HG02588 (cell line): Measurements from ENCODE around the gene SLC25A5.
"Not testable (repeated sequence)": the region's sequence is repeated elsewhere in the genome, so short reads cannot be mapped to it uniquely, and the experiment has no call there.

Experiments
- ATAC-seq: cut with Tn5 transposase; IDR thresholded peaks from one replicate; pipeline ENCODE4 v1.9.1; 2021; ENCODE audit warnings: mild to moderate bottlenecking, moderate library complexity; ENCODE audit not compliant: unreplicated experiment

The SLC25A5 gene

DNA sequence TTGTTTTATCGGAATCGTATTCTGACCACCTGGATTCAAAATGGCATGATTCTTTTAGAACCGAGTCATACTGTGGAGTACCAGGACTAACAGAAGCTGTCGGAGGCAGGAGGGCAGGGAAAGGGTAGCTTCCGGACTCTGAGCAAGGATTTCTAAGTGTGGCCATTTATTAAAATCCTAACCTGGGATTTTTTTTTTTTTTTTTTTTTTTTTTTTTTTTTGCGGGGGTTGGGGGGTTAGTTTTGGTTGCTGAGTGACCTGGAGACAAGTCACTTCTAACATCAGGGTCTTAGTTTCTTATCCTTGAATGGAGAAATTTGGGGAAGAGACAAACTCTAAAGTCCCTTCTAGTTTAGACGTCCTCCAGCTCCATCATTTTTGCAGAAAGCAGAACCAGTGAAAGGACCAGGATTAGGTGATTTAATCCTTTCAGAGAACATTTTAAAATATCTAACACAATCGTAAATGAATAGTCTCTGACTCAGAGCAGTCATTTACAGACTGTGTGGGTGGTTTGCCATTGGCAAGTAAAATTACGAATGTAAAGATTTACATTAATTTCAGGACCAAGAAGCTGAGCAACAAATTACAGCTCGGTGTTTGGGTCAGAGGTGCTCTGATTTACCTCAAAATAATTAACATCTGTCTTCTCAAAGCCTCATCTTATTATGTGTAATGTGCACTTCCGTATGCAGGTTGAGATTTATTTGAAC is 7.3 kb downstream of the SLC25A5 start:
- ATAC-seq = no peak

DNA sequence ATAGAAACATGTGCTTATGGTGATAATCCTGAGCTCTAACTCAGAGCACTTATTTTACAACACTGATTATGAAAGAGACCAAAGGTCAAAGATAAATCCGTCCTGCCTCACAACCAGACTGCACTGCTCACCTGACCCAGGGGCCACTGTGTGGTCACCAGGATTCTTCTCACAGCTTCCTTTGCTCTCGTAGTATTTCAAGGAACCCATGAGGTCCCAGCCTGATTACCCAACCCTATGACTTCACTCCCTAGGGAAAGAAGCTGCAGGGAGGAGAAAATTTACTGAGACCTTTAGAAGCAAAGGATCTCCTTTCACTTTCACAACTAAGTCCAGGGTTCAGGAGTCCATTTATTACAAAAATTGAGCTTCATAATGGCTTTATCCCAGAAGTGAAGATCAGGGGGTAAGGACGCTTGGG is 9.6 kb downstream of the SLC25A5 start:
- ATAC-seq = no peak

GRCh38 chrX:119478504-119478903 is 10.3 kb downstream of the SLC25A5 start:
- ATAC-seq = no peak

DNA sequence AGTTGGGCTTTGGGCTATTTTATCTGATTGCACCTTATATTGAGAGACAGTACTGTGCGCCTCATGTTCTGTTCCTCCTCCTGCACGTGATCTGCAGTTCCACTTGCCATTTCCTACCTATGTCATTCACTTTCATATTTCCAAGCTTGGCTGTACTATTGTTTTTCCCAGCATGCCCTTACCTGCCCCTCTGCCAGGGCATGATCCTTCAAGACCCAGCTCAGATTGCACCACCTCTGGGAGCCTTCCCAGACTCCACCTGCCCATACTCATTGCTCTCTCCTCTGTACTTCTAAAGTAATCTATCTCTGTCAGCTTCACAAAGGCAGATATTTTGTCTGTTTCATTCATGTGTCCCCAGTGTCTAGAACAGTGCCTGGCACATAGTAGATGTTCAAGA is 11.6 kb downstream of the SLC25A5 start:
- ATAC-seq = no peak

DNA sequence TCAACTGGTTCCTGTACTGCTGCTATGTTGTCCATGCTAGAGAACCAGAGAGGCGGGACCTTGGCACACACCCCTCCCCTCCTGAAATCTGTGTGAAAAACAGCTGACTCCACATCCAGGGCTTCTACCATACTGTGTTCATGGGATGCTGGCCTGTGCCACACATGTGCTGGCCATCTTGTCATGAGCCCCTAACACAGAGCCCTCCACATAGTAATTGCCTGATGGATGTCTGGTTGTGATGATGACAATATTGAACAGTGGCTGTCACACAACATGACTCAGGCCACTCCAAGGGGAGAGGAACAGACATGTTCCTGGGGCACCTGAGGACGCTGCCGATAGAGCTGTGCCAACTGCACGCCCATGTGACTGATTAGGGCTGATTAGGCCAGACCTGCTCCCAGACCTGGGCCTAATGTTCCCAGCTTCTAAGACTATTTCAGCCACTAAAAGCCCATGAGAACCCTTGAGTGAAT is 13.1 kb downstream of the SLC25A5 start:
- no peak for ATAC-seq

GRCh38 chrX:119482041-119482440 is 13.8 kb downstream of the SLC25A5 start:
- peak; percentile 17 for ATAC-seq

DNA sequence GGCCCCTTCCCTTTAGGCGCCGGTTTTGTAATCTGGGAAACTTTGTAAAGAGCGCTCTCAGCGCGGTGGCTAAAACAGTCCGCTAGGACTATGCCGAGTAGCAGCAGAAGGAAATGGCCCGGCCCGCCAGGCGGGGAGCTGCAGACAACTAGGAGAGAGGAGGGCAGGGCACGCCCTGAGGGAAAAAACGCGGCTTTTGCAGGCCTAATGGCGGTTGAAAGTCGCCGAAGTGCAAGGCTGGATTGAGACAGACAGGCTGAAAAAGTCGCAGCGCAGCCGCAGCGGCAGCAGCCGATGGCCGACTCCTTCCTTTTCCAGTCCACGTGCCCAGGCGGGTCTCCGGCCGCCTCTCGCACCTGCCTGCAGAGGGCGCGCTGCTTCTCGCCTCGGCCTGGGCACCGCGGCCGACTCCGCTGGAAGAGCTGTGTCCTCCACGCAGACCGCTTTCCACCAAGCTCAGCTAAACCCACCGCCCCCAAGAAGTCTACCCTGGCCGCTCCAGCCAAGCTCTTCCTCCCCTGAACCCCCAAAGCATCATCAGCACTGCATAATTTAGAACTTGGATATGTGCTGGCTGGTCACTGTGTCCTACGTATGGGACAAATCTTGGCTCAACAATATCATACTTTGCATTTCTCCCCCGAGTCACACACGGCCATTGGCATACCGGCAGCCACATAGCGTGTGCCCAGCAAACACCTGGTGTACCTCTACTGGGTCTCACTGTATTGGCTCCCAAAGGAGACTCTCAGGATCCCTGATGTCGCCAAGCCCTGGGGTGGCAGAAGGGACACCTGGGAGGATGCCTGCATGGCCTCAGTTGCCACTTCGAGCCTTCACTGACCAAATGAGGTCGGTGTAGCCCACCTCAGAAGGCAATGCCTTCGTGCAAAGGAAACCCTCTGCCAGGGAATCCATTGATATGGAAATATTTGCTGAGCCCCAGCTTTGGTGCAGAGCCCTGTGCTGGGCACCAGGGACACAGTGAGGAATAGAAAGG is 14.5 kb downstream of the SLC25A5 start:
- peak; percentile 89 for ATAC-seq

DNA sequence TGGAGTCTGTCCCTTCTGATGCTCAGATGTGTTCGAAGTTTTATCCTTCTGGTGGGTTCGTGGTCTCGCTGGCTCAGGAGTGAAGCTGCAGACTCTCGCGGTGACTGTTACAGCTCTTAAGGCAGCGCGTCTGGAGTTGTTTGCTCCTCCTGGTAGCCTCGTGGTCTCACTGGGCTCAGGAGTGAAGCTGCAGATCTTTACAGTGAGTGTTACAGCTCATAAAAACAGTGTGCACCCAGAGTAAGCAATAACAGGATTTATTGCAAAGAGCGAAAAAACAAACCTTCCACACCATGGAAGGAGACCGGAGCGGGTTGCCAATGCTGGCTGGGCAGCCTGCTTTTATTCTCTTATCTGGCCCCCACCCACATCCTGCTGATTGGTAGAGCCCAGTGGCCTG is 18.5 kb downstream of the SLC25A5 start:
- ATAC-seq = no peak

GRCh38 chrX:119487766-119488165 is 19.5 kb downstream of the SLC25A5 start:
- not testable (repeated sequence) for ATAC-seq

DNA sequence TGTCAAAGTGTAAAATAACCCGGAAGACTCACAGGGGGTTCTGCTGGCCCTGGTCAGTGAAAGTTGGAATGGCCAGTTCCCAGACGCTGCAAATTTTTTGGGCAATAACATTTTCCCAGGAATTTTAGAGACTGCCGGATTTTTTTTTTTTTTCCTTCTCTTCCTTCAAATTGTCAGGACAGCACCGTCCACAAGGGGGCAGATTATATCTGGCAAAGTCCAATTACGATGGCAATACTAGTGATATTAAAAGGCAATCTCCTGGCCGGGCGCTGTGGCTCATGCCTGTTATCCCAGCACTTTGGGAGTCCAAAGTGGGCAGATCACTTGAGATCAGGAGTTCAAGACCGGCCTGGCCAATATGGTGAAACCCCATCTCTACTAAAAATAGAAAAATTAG is 20.5 kb downstream of the SLC25A5 start:
- ATAC-seq = no peak

- ATAC-seq = no peak
Observed at GRCh38 chrX:119489212-119490074, 21.2 kb downstream of the SLC25A5 start.

GRCh38 chrX:119492463-119492862 is 24.2 kb downstream of the SLC25A5 start:
- ATAC-seq = no peak

- not testable (repeated sequence) for ATAC-seq
Observed at GRCh38 chrX:119493851-119494495, 25.7 kb downstream of the SLC25A5 start.

DNA sequence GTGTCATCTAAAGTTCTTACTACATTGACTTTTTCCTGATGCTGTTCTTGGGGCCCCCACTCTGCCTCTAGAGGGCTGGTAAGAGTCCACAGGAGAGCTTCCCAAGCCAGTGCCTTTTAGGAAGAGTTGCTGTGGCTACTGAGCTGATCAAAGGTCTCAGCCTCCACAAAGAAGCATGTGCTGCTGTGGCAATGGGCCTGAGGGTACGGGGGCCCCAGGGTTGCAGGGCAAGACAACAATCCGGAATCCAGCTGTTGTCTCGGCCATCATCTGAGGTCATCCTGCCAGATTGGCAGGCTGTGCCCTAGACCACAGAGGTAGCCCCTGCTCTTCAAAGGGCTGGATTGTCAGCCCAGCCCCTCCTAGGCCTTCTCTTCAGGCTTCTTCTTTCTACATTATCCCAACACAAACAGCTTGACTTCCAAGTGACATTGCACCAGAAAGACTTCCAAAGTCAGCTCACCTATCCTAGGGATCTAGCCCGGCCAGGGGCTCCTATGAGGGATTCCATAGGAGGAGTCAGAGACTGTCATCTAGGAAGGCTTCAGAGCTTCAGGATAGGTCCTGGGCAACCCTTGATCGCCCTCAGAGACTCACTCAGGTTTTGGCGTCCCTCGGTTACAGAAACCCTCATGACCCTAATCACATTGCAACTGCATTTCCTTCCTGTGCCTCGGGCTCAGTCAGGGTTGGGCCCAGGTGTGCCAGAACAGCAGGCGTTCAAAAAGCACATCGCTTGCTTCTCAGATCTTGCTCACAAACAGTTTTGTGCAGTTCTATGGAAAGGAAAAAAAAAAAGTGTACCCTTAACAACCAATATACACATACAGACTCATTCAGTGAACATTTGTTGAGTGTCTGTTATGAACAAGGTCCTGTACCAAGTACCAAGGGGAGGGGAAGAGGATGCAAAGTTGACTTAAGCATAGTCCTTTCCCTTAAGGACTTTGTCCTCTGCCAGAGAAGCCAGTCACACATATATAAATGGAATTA is 27.8 kb downstream of the SLC25A5 start:
- no peak for ATAC-seq

GRCh38 chrX:119497185-119497584 is 28.9 kb downstream of the SLC25A5 start:
- ATAC-seq = no peak

- ATAC-seq = no peak
Observed at GRCh38 chrX:119500061-119500800, 32.0 kb downstream of the SLC25A5 start.

DNA sequence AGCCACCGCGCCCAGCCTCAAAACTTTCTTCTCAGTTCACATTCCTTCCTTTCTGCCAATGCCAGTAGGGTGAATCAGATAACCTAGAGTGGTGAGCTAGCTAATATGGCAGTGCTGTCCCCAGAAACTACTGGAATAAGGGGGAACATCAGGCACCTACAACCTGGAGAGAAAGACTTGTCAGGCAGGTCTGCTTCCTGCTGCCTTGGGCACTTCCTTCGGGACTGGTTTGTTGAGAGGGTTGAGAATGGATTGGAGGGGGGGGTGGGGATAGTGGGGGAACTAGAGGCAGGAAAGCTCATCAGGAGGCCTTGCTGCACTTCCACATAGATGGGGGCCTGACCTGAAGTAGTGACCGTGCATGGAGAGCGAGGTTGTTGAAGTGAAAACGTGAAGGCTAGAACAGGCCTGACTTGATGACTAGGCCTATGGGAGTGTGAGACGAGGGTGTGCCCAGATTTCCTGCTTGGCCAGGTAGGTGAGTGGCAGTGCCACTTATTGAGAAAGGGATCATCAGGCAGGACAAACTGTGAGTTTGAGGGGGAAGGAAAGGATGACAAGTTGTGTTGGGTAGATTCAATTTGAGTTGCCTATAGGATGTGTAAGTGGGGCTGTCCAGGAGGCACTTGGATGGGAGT is 33.4 kb downstream of the SLC25A5 start:
- no peak for ATAC-seq
